Muscle of leg (tissue), 11 donors: ENCODE measurements around the gene CRNKL1. TPM values are rescaled to one million over a fixed set of nuclear protein-coding genes. Genes with fewer than 3 reads are reported as not detected.
A peak's percentile ranks its signal among the peaks of the same experiment; 100 is the strongest.

Source experiments
- DNase-seq: peaks from one replicate; pipeline ENCODE4 v3.0.0; 2013
- H3K27ac ChIP-seq: one replicate; pipeline ENCODE4 v1.5.1; 2013; ENCODE audit warnings: mild to moderate bottlenecking, low read length, control low read depth
- H3K27me3 ChIP-seq: one replicate; pipeline ENCODE4 v1.6.1; 2013; ENCODE audit warnings: low read length; ENCODE audit not compliant: control insufficient read depth, insufficient read depth
- H3K36me3 ChIP-seq: one replicate; pipeline ENCODE4 v1.6.1; 2013; ENCODE audit warnings: low read length; ENCODE audit not compliant: control insufficient read depth, insufficient read depth
- H3K4me1 ChIP-seq: one replicate; pipeline ENCODE4 v1.6.1; 2013; ENCODE audit warnings: low read length; ENCODE audit not compliant: control insufficient read depth, insufficient read depth
- H3K4me3 ChIP-seq: one replicate; pipeline ENCODE4 v1.5.1; 2013; ENCODE audit warnings: low read length, control low read depth
- H3K9me3 ChIP-seq: replicated peaks from 2 replicates; pipeline ENCODE4 v1.6.1; 2013; ENCODE audit warnings: low read depth, low read length; ENCODE audit not compliant: control insufficient read depth
- WGBS: methylation state at CpG from one replicate; pipeline ENCODE4 v1.1.5; 2013; ENCODE audit warnings: missing lambda C conversion rate; ENCODE audit not compliant: insufficient coverage; 5-methylcytosine and 5-hydroxymethylcytosine counted together
- polyA plus RNA-seq, 8 donors: library from polyadenylated mRNA; unstranded; fragments of 120-200 nt; gene quantifications; one replicate each; pipeline versions ENCODE4 v1.2.1 to v1.2.3, GENCODE V29; 2013; ENCODE audit warnings: inconsistent platforms in 1 of 8, low replicate concordance in 1 of 8; ENCODE audit not compliant: insufficient read length in 8 of 8, insufficient read depth in 1 of 8
- total RNA-seq: library from RNA; stranded (reverse); fragments of 120-200 nt; gene quantifications from one replicate; pipeline ENCODE4 v1.2.4, GENCODE V29; 2013

Gene CRNKL1
- total and polyA plus RNA-seq, 9 donors, result 21.0 to 28.9 (median 22.8) TPM

GRCh38 chr20:20085812-20086211 lies 33.5 kb upstream of the CRNKL1 start:
- no peaks in the 10 kb centered on the region for H3K9me3 ChIP-seq
- H3K4me1 ChIP-seq, result peaks cover 22% of the 10 kb centered on the region
- no peak overlapping the region for H3K4me3 ChIP-seq
- no peaks in the 10 kb centered on the region for H3K36me3 ChIP-seq
- H3K27me3 ChIP-seq, result peaks cover 2% of the 10 kb centered on the region
- no peak overlapping the region for H3K27ac ChIP-seq
- whole genome bisulfite sequencing, result no CpG with 5 or more reads among the region's 2 CpGs
- DNase-seq, result peak; percentile 28

DNA sequence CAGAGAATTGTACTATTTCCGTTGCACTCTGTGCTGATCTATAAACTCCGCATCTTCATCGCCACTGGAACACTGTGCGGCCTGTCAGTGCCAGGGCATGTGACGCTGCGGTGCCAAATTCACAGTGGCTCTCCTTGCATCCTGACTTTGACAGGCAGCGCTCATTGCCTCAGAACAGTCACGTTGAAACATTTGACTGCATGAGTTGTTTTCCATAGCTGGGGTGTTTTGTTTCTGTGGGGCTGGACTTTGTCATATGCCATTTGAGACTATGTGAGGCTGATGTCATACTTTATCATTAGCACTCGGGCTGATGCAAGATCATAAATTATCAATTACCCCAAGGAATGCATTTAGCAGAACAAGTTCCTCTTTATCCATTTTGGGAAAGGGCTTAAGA lies 32.8 kb upstream of the CRNKL1 start:
- whole genome bisulfite sequencing, result 61% methylated on average over 6 of the region's 9 CpGs
- Histone ChIP-seq H3K27ac (peak overlapping the region; percentile 49), H3K36me3 (no peaks in the 10 kb centered on the region), H3K4me1 (peaks cover 22% of the 10 kb centered on the region), H3K9me3 (no peaks in the 10 kb centered on the region), H3K4me3 (no peak overlapping the region), H3K27me3 (peaks cover 2% of the 10 kb centered on the region)
- DNase-seq, result peak; percentile 78

- Histone ChIP-seq H3K4me3 (no peak overlapping the region), H3K4me1 (peaks cover 22% of the 10 kb centered on the region), H3K9me3 (no peaks in the 10 kb centered on the region), H3K27me3 (peaks cover 2% of the 10 kb centered on the region), H3K36me3 (no peaks in the 10 kb centered on the region), H3K27ac (peak overlapping the region; percentile 51)
- peak; percentile 75 for DNase-seq
- WGBS, result 17% methylated on average over 3 of the region's 8 CpGs
Measured at GRCh38 chr20:20084296-20084752, 32.1 kb upstream of the CRNKL1 start.

GRCh38 chr20:20083807-20084206 lies 31.5 kb upstream of the CRNKL1 start:
- Histone ChIP-seq H3K4me3 (no peak overlapping the region), H3K4me1 (peaks cover 20% of the 10 kb centered on the region), H3K36me3 (no peaks in the 10 kb centered on the region), H3K27me3 (peaks cover 4% of the 10 kb centered on the region), H3K27ac (peak overlapping the region; percentile 51), H3K9me3 (no peaks in the 10 kb centered on the region)
- DNase-seq, result peak; percentile 58
- WGBS, result no CpG with 5 or more reads among the region's 3 CpGs

DNA sequence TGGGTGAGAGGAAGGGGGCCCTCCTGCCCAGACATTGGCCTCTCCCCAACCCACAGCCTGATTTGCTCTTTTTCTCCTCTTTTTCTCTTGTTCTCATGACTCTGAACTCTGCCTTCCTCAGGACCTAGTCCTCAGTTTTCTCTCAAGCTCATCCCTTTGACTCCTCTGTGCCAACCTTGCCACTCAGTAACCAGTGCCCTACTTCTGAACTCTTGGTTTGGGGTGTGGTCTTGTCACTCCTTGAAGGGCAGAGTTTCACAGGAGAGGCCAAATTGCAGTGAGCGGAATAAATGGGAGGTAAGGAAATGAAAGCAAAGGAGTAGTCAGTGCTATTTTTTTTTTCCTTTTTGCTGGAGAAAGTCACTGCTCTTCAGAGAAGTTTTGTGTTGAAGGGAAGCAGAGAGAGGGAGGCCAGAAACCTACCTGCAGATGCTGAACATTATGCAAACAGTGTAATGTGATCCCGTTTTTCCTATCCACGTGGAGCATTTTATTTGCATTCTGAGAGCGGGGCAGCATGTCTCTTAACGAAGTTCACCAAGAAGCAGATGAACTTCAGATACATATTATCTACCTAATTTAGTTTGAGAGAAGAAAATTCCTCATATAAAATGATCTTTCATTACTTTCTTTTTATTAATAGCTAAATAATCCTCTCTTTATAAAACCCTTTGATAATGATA lies 27.0 kb upstream of the CRNKL1 start:
- no peak for DNase-seq
- Histone ChIP-seq H3K27me3 (peaks cover 4% of the 10 kb centered on the region), H3K36me3 (no peaks in the 10 kb centered on the region), H3K27ac (no peak overlapping the region), H3K4me3 (no peak overlapping the region), H3K4me1 (peaks cover 9% of the 10 kb centered on the region), H3K9me3 (no peaks in the 10 kb centered on the region)
- 78% methylated on average over 1 of the region's 5 CpGs for WGBS

DNA sequence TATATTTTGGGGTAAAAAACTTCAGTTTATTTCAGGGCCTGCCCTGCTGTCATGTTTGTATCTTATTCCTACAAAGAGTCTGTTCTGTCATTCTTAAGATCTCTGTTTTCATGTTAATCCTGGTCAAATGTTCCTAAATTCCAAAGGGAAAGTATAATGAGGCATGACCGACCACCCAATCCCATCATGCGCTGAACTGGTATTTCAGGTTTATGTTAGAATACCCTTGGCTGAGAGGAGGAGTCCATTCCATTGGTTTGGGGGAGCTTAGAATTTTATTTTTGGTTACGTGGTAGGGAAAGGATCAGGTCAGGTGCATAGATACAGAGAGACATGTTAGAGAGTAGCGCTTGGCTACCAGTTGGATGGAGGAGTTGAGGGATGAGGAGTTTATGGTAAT lies 25.8 kb upstream of the CRNKL1 start:
- 92% methylated on average over 4 of the region's 4 CpGs for WGBS
- Histone ChIP-seq H3K27me3 (peaks cover 4% of the 10 kb centered on the region), H3K27ac (no peak overlapping the region)

DNA sequence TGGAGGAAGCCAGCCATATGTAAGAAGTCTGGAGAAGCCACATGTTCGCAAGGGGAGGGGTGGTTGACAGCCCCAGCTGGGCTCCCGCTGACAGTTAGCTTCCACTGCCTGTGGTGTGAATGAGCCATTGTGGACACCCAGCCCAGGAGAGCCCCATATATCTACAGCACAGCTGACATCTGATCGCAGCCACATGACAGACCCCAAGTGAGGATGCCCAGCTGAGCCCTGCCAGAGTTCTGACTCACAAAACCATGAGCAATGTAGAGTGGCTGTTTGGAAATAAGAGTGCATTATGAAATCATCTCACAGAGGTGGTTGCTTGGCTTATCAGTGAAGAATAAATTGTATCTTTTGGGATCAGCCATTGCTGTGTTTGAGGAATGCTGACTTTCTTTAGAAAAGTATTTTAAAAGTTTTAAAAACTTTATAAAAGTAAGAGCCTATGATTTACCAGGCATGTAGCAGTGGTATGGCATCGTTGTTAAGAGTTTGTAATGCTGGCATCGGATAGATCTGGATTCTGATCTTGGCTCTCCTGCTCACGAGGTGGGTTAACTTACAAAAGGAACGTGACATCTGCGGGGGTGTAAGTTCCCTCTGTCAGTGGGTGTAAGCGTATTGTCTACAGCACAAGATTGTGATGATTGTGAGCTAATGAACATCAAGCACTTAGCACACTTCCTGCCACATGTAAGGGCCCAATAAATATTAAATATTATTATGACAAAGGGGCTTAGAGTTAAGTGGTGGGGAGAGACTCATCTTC lies 24.2 kb upstream of the CRNKL1 start:
- Histone ChIP-seq H3K9me3 (no peaks in the 10 kb centered on the region), H3K27me3 (peaks cover 4% of the 10 kb centered on the region), H3K4me3 (no peak overlapping the region), H3K4me1 (peaks cover 15% of the 10 kb centered on the region), H3K36me3 (no peaks in the 10 kb centered on the region), H3K27ac (no peak overlapping the region)
- WGBS, result 68% methylated on average over 3 of the region's 9 CpGs
- DNase-seq, result peak; percentile 72

More for the DNA sequence above, 25.8 kb upstream of the CRNKL1 start:
- H3K36me3 ChIP-seq, result no peaks in the 10 kb centered on the region
- DNase-seq, result no peak
- no peak overlapping the region for H3K4me3 ChIP-seq
- H3K9me3 ChIP-seq, result no peaks in the 10 kb centered on the region
- peaks cover 15% of the 10 kb centered on the region for H3K4me1 ChIP-seq

GRCh38 chr20:20075032-20075431 lies 22.8 kb upstream of the CRNKL1 start:
- DNase-seq, result no peak
- no CpG with 5 or more reads among the region's 4 CpGs for WGBS
- H3K4me3 ChIP-seq, result no peak overlapping the region
- H3K4me1 ChIP-seq, result peaks cover 15% of the 10 kb centered on the region
- H3K36me3 ChIP-seq, result no peaks in the 10 kb centered on the region
- no peaks in the 10 kb centered on the region for H3K9me3 ChIP-seq
- peaks cover 4% of the 10 kb centered on the region for H3K27me3 ChIP-seq
- no peak overlapping the region for H3K27ac ChIP-seq

- Histone ChIP-seq H3K4me3 (no peak overlapping the region), H3K4me1 (peaks cover 15% of the 10 kb centered on the region), H3K27ac (peak overlapping the region; percentile 25), H3K27me3 (peaks cover 2% of the 10 kb centered on the region), H3K36me3 (no peaks in the 10 kb centered on the region), H3K9me3 (no peaks in the 10 kb centered on the region)
- 82% methylated on average over 2 of the region's 15 CpGs for WGBS
- DNase-seq, result peak; percentile 30
Measured at GRCh38 chr20:20073801-20074371, 21.6 kb upstream of the CRNKL1 start.
